Stimulated activated memory B cell treated with anti-CD40 and anti-IgM and Interleukin-4, amounts not matched to agents 10 μg/mL and 1 μg/mL and 100 μg/mL, for 72 hours (primary cell): ENCODE measurements around the gene IFIT3.
A peak's percentile ranks its signal among the peaks of the same experiment; 100 is the strongest.
"Not testable (repeated sequence)": the region's sequence is repeated elsewhere in the genome, so short reads cannot be mapped to it uniquely, and the experiment has no call there.

Experiments used
- ATAC-seq: fragments of 150-1000 bp; cut with Tn5 transposase; 2 replicates; pipeline ENCODE4 v1.10.0; 2021
- H3K27ac Mint-ChIP-seq: one replicate; pipeline ENCODE4 v1.8.0; 2022; ENCODE audit warnings: mild to moderate bottlenecking, mixed read lengths
- H3K27me3 Mint-ChIP-seq: one replicate; pipeline ENCODE4 v1.8.0; 2022; ENCODE audit warnings: mixed read lengths
- H3K36me3 Mint-ChIP-seq: one replicate; pipeline ENCODE4 v1.8.0; 2022; ENCODE audit warnings: mixed read lengths
- H3K4me1 Mint-ChIP-seq: one replicate; pipeline ENCODE4 v1.8.0; 2022; ENCODE audit warnings: mixed read lengths
- H3K4me3 Mint-ChIP-seq: one replicate; pipeline ENCODE4 v1.8.0; 2022; ENCODE audit warnings: mild to moderate bottlenecking, moderate library complexity, mixed read lengths
- H3K9me3 Mint-ChIP-seq: one replicate; pipeline ENCODE4 v1.8.0; 2022; ENCODE audit warnings: mixed read lengths

The IFIT3 gene

DNA sequence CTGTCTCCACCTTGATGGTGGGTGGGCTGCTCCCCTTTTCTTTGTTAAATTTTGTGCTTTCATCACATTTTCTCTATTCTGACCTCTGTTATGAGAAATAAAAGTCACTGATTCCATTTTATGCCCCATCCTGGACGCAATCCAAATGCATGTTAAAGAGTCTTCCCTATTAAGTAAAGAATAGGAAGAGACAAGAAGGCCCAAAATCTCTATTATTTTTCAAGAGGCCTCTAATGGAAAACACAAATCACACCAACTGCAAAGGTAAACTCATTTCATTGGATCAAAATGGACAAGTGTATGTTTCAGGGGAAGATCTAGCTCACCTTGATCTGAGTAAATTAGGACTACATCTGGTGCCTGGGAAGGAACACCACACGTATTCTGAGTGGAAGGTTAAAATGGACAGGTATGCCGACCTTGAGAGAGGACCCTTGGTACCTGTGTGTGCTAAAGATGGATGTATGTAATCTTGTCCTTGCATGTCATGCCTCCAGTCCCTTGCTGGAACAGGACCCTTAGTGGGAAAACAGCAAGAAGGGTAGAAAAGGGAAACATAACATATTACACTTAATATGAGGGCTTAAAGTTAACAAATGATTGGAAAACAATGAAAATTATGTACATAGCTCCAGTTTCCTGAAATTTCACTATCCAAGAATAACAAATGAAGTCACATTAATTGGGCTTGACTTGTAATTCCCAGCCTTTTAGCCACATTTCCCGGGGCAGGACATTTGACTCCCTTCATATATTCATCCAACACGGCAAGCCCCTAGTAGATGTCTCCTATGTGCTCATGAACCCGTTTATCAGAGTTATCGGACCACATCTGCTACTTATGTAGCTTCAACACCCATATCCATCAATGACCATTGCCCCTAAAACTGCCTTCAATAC lies 18.4 kb upstream of the IFIT3 start:
- H3K4me1 Mint-ChIP-seq: peaks cover 17% of the 10 kb centered on the region
- no peak overlapping the region for H3K4me3 Mint-ChIP-seq
- H3K36me3 Mint-ChIP-seq: peaks cover 36% of the 10 kb centered on the region
- no peaks in the 10 kb centered on the region for H3K27me3 Mint-ChIP-seq
- no peaks in the 10 kb centered on the region for H3K9me3 Mint-ChIP-seq
- ATAC-seq: no peak
- no peak overlapping the region for H3K27ac Mint-ChIP-seq

DNA sequence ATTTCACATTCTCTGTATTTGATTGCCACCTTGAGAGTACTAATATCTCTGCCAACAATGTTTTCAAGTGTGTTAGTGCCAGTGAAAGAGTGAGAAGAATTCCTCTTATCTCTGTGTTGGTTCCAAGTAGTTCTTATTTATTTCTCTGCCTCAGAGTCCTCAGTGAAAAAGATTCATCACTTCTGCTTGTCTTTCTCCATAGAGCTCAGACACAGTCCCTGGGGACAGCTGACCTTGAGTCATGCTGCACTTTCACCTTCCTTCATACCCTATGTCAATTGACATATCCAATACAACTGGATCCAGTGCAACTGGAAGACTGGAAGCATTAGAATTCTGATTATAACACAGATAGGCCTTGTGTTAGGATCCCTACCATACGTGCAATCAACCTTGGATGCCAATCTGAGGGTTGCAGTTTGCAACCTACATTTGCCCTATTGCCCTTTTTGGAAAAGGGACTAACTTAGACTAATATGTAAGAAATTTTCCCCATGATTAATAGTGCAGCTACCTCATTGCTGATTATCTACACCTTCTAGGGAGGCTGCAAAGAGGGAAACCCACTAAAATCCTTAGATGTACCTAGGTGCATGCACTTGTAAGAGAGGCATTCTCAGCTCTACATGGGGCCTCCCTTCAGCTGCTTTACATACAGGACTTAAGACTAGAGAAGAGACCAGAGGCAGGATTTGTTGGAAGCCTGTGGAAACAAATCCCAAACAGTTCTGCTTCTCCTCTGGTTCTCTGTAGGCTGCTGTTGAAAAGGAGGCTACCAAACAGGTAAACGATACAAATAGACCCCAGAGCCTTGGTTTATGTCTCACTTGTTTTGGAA lies 17.5 kb upstream of the IFIT3 start:
- no peak overlapping the region for H3K4me3 Mint-ChIP-seq
- H3K9me3 Mint-ChIP-seq: no peaks in the 10 kb centered on the region
- peaks cover 9% of the 10 kb centered on the region for H3K4me1 Mint-ChIP-seq
- H3K36me3 Mint-ChIP-seq: peaks cover 32% of the 10 kb centered on the region
- no peak for ATAC-seq
- no peaks in the 10 kb centered on the region for H3K27me3 Mint-ChIP-seq
- no peak overlapping the region for H3K27ac Mint-ChIP-seq

DNA sequence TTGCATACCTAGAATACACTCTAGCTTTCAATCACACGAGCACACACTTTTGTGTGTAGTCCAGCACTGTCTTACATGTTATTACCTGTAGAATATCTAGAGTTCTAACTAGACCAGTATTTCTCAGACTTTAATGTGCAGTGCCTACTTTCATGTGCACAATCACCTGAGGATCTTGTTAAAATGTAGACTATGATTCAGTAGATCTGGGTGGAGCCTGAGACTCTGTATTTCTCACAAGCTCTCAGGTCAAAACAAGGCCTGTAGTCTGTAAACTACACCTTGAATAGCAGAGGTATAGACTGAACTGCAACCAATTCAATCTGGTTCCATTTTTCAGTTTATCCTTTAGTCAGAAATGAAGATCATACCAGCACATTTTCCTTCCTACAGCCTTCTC lies 14.8 kb upstream of the IFIT3 start:
- ATAC-seq: no peak
- peaks cover 14% of the 10 kb centered on the region for H3K36me3 Mint-ChIP-seq
- no peak overlapping the region for H3K27ac Mint-ChIP-seq
- H3K4me1 Mint-ChIP-seq: no peaks in the 10 kb centered on the region
- no peaks in the 10 kb centered on the region for H3K27me3 Mint-ChIP-seq
- H3K4me3 Mint-ChIP-seq: no peak overlapping the region
- H3K9me3 Mint-ChIP-seq: peaks cover 6% of the 10 kb centered on the region

DNA sequence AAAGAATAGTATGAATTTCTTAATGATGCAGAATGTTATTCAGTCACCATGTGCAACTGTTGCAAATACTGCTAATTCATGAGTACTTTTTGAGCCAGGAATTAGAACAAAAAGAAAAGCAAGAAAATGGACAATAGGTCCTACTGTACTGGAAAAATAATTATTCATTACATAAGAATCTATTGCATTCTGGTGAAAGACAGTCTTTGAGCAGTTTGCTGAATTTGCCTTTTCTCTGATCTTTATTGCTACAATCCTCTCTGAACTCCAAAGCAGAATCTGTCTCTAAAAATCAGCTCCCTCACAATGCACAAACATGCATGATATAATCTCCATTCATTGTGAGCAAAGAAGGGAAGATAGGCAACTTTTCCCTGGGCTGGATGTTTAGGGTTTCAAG lies 13.1 kb upstream of the IFIT3 start:
- Mint-ChIP-seq H3K9me3 (peaks cover 8% of the 10 kb centered on the region), H3K4me1 (no peaks in the 10 kb centered on the region), H3K4me3 (no peak overlapping the region), H3K36me3 (peaks cover 6% of the 10 kb centered on the region), H3K27me3 (no peaks in the 10 kb centered on the region), H3K27ac (no peak overlapping the region)
- no peak for ATAC-seq

DNA sequence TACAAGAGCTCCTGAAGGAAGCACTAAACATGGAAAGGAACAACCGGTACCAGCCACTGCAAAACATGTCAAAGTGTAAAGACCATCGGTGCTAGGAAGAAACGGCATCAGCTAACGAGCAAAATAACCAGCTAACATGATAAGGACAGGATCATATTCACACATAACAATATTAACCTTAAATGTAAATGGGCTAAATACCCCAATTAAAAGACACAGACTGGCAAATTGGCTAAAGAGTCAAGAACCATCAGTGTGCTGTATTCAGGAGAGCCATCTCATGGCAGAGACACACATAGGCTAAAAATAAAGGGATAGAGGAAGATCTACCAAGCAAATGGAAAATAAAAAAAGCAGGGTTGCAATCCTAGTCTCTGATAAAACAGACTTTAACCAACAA lies 9.8 kb upstream of the IFIT3 start:
- H3K4me1 Mint-ChIP-seq, H3K4me3 Mint-ChIP-seq, H3K9me3 Mint-ChIP-seq, H3K36me3 Mint-ChIP-seq, ATAC-seq, H3K27me3 Mint-ChIP-seq, H3K27ac Mint-ChIP-seq: not testable (repeated sequence)

DNA sequence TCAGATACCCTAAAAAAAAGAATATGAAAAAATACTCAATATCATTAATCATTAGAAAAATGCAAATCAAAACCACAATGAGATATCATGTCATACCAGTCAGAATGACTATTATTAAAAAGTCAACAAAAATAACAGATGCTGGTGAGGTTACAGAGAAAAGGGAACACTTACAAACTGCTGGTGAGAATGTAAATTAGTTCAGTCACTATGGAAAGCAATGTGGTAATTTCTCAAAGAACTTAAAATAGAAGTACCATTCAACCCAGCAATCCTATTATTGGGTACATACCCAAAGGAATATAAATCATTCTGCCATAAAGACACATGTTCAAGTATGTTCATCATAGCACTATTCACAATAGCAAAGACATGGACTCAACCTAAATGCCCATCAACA lies 2.7 kb upstream of the IFIT3 start:
- H3K27ac Mint-ChIP-seq, H3K36me3 Mint-ChIP-seq, H3K9me3 Mint-ChIP-seq, ATAC-seq, H3K27me3 Mint-ChIP-seq, H3K4me3 Mint-ChIP-seq: not testable (repeated sequence)
- peaks cover 25% of the 10 kb centered on the region for H3K4me1 Mint-ChIP-seq

DNA sequence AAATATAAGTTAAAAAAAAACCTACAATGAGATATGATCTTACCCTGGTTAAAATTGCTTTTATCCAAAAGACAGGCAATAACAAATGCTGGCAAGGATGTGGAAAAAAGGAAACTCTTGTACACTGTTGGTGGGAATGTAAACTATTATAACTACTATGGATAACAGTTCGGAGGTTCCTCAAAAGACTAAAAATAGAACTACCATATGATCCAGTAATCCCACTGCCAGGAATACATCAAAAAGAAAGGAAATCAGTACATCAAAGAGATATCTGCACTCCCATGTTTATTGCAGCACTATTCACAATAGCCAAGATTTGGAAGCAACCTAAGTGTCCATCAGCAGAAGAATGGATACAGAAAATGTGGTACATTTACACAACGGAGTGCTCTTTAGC lies 1.9 kb upstream of the IFIT3 start:
- H3K9me3 Mint-ChIP-seq, ATAC-seq, H3K36me3 Mint-ChIP-seq, H3K27ac Mint-ChIP-seq, H3K27me3 Mint-ChIP-seq, H3K4me3 Mint-ChIP-seq: not testable (repeated sequence)
- H3K4me1 Mint-ChIP-seq: peaks cover 30% of the 10 kb centered on the region

DNA sequence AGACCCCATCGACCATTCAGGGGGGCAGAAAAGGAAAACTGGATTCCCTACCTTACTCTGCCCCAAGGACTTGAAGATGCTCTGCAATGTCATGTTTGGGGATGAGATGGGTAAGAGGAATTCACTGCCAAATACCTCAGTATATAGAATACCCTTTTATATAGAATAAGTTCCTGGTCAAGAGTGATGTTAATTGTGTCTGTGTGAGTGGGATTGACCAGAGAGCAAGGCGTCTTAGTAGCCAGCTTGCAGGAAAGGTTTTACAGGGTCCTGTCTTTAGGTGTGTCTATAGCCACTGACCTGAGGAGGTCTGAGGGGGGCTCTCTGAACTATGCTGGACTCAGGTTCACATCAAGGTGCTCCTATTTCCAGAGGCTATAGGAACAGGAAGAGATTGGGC lies 1.4 kb downstream of the IFIT3 start:
- no peak overlapping the region for H3K4me3 Mint-ChIP-seq
- peak overlapping the region; percentile 71 for H3K27ac Mint-ChIP-seq
- H3K36me3 Mint-ChIP-seq: no peaks in the 10 kb centered on the region
- H3K9me3 Mint-ChIP-seq: no peaks in the 10 kb centered on the region
- peaks cover 57% of the 10 kb centered on the region for H3K4me1 Mint-ChIP-seq
- ATAC-seq: no peak
- H3K27me3 Mint-ChIP-seq: no peaks in the 10 kb centered on the region

DNA sequence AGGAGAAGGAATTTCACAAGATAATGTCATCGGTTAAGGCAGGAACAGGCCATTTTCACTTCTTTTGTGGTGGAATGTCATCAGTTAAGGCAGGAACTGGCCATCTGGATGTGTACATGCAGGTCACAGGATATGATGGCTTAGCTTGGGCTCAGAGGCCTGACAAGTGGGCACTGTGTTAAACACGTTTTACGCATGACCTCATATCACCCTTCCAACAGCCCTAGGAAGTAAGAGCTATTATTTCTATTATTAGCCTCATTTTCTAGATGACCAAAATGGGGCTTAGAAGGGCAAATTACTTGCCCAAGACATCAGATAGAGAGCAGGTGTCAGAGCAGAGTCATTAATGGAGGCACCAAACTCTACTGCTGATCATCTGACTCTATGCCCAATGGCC lies 2.2 kb downstream of the IFIT3 start:
- not testable (repeated sequence) for H3K27me3 Mint-ChIP-seq, H3K4me3 Mint-ChIP-seq, ATAC-seq, H3K36me3 Mint-ChIP-seq, H3K9me3 Mint-ChIP-seq
- Mint-ChIP-seq H3K27ac (peak overlapping the region; percentile 71), H3K4me1 (peaks cover 58% of the 10 kb centered on the region)

DNA sequence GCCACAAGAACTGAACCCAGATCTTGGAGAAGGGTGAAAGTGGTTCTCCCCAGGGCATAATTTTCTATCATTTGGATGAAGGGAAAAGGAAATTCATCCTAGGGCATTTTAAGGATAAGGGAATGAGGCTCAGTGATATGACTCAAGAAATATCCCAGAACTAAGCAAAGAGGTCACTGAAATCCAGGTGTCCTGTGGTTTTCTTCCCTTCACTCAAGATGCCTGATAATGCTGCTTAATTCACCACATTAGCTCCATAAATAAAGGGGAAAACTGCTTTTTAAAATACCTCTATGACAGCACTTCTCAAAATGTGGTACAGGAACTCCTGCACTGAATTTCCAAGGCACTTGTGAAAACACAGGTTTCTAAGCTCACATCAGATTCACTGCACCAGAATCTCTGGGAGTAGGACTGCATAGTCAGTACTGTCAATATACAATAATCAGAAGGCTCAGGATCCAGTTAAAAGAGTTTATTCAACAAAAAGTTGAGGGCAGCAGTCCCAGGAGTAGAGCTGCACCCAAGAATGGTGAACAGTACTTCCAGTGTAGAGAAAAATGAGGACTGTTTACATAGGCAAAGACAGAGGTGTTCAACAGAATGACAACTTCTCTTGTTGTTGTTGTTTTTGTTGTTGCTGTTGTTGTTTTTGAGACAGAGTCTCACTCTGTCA lies 2.9 kb downstream of the IFIT3 start:
- Mint-ChIP-seq H3K27ac (peak overlapping the region; percentile 71), H3K9me3 (no peaks in the 10 kb centered on the region)

DNA sequence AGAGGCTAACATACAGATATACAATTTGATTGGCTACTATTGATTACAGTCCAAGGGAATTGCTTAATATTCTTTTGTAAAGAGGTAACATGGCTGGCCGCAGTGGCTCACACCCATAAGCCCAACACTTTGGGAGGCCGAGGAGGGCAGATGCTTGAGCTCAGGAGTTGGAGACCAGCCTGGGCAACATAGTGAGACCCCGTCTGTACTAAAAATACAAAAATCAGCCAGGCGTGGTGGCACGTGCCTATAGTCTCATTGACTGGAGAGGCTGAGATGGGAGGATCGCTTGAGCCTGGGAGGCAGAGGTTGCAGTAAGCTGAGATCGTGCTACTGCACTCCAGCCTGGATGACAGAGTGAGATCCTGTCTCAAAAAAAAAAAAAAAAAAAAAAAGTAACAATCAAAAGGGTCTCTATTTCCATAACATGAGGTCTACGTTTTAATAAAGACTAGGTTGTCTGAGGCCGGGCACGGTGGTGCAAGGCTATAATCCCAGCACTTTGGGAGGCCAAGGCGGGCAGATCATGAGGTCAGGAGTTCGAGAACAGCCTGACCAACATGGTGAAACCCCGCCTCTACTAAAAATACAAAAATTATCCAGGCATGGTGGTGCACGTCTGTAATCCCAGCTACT lies 3.8 kb downstream of the IFIT3 start:
- H3K36me3 Mint-ChIP-seq, H3K27me3 Mint-ChIP-seq, H3K9me3 Mint-ChIP-seq, ATAC-seq: not testable (repeated sequence)
- H3K4me1 Mint-ChIP-seq: peaks cover 63% of the 10 kb centered on the region
- peak overlapping the region; percentile 74 for H3K4me3 Mint-ChIP-seq
- peak overlapping the region; percentile 71 for H3K27ac Mint-ChIP-seq

More for the DNA sequence above, 2.9 kb downstream of the IFIT3 start:
- no peak for ATAC-seq
- Mint-ChIP-seq H3K27me3 (no peaks in the 10 kb centered on the region), H3K4me1 (peaks cover 63% of the 10 kb centered on the region), H3K36me3 (no peaks in the 10 kb centered on the region), H3K4me3 (no peak overlapping the region)

DNA sequence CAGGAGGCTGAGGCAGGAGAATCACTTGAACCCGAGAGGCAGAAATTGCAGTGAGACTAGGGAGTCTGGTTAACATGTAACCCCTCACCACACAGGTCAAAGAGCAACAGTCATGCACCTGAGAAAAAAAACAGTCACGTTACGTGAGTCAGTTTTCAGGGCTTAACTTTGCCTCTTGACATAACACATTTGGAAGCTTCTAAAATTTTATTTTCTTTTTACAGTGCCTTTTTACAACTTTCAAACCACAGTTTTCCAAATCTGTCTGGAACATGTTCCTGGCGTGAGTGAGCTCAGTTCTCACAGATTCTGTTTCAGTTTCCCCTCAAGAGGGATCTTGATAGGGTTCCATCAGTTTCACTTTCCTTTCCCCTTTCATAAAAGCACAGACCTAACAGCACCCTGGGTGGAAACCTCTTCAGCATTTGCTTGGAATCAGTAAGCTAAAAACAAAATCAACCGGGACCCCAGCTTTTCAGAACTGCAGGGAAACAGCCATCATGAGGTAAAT lies 4.4 kb downstream of the IFIT3 start:
- Mint-ChIP-seq H3K9me3 (no peaks in the 10 kb centered on the region), H3K4me1 (peaks cover 63% of the 10 kb centered on the region), H3K4me3 (peak overlapping the region; percentile 74), H3K36me3 (no peaks in the 10 kb centered on the region), H3K27ac (peak overlapping the region; percentile 71), H3K27me3 (no peaks in the 10 kb centered on the region)
- peak; percentile 68 for ATAC-seq

DNA sequence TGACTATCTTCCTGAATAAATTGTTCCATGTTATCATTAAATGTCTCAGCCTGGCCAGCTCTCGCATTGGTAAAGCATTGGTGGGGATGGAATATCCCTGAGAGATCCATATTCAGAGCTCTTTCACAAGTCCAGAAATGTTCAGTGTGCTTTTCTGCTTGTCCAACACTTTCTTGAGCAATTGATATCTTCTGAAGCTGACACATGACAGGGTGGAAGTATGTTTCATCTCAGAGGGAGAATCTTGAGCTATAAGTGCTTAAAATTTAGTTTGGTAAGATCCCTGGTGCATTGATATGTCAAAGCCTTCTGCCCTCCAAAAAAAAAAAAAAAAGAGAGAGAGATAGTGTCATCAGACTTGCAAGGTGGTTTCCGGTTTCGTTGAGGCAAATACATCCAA lies 7.4 kb downstream of the IFIT3 start:
- H3K9me3 Mint-ChIP-seq: no peaks in the 10 kb centered on the region
- H3K27me3 Mint-ChIP-seq: no peaks in the 10 kb centered on the region
- no peak for ATAC-seq
- H3K4me3 Mint-ChIP-seq: no peak overlapping the region
- H3K36me3 Mint-ChIP-seq: peaks cover 18% of the 10 kb centered on the region
- H3K27ac Mint-ChIP-seq: no peak overlapping the region
- H3K4me1 Mint-ChIP-seq: peaks cover 38% of the 10 kb centered on the region

DNA sequence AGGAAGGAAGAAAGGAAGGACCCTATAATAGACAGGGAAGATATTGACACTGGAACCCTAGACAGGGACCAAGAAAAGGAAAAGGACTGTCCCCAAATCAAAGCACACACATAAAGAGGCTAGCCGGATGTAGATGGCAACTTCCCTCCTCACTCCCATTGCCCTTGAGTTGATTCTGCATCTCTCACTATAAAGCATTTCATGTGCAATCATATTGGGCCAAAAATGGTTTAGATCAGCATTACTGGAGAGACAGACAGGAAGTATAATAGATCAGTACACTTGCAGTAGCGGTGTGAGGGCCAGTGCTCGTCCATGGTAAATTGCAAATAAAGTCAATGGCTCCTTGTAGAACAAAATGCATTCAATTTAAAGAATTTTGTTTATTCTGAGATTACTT lies 8.4 kb downstream of the IFIT3 start:
- no peak for ATAC-seq
- no peaks in the 10 kb centered on the region for H3K27me3 Mint-ChIP-seq
- peaks cover 29% of the 10 kb centered on the region for H3K4me1 Mint-ChIP-seq
- H3K4me3 Mint-ChIP-seq: no peak overlapping the region
- H3K36me3 Mint-ChIP-seq: peaks cover 18% of the 10 kb centered on the region
- H3K9me3 Mint-ChIP-seq: no peaks in the 10 kb centered on the region
- H3K27ac Mint-ChIP-seq: no peak overlapping the region

DNA sequence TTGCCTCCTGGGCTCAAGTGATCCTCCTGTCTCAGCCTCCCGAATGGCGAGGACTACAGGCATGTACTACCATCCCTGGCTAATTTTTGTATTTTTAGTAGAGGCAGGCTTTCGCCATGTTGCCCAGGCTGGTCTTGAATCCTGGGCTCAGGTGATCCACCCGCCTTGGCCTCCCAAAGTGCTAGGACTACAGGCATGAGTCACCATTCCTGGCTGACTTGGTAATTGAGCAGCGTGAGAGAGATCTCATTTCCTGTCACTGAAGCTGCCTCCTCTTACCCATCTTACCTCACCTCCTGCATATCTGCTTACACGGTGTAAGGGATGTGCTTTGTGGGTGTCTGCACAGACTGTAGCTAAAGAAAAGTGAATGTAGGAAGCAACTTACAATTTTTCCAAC lies 9.7 kb downstream of the IFIT3 start:
- no peaks in the 10 kb centered on the region for H3K9me3 Mint-ChIP-seq
- no peak overlapping the region for H3K4me3 Mint-ChIP-seq
- H3K36me3 Mint-ChIP-seq: peaks cover 18% of the 10 kb centered on the region
- no peak overlapping the region for H3K27ac Mint-ChIP-seq
- H3K27me3 Mint-ChIP-seq: no peaks in the 10 kb centered on the region
- no peak for ATAC-seq
- H3K4me1 Mint-ChIP-seq: peaks cover 22% of the 10 kb centered on the region
